Natural killer cell treated with Interleukin-12 subunit alpha and Interleukin-12 subunit beta and Interleukin-15 and Interleukin-18, amount 100 ng/mL, for 72 hours (primary cell): Measurements from ENCODE around the gene CDKN2B-AS1. TPM values are rescaled to one million over a fixed set of nuclear protein-coding genes. Genes with fewer than 3 reads are reported as not detected.

Source experiments
- total RNA-seq, 2 donors: library from RNA; stranded (reverse); gene quantifications; one replicate each; pipeline ENCODE4 v1.2.3, GENCODE V29; 2022

The CDKN2B-AS1 gene
- total RNA-seq, 2 donors from 2014 or later = 2.0 to 2.4 TPM

Other genes starting within 250 kb of the CDKN2B-AS1 start
- 10 to 100 TPM; 32.9 to 61.3 TPM for gene MTAP, start 192.2 kb upstream of the CDKN2B-AS1 start, total RNA-seq
- 10 to 100 TPM in 1 of 2 donors, 1 to 10 TPM in 1; 3.9 to 15.7 TPM for gene CDKN2A, start 399 bp upstream of the CDKN2B-AS1 start, total RNA-seq
- 1 to 10 TPM; 1.6 to 5.0 TPM for gene CDKN2B, start 14.5 kb downstream of the CDKN2B-AS1 start, total RNA-seq